H1 (cell line): ENCODE data around the gene MGAT5B. TPM values are rescaled to one million over a fixed set of nuclear protein-coding genes. Genes with fewer than 3 reads are reported as not detected.

Experiments used
- CTCF ChIA-PET: fragments of 300-600 bp; sonication (Branson Sonifier 250); formaldehyde crosslinking; loops from one replicate; lab custom pipeline; 2021; ENCODE audit not compliant: partially characterized antibody; lab: Charles Lee
- POLR2A ChIA-PET: fragments of 300-600 bp; sonication (Branson Sonifier 250); formaldehyde crosslinking; loops from one replicate; lab custom pipeline; 2021; ENCODE audit warnings: inconsistent platforms; ENCODE audit not compliant: partially characterized antibody; lab: Charles Lee
- DNase-seq, 2 experiments: peaks; one replicate each; pipeline versions ENCODE4 v3.0.0 to v3.0.0-alpha.2; 2010 to 2022; ENCODE audit warnings: low spot score in 2 of 2, low read depth in 1 of 2, mixed read lengths in 1 of 2
- FAIRE-seq: peaks from 2 replicates; lab custom pipeline; 2011; peaks lifted over from hg19 to GRCh38; lab: Jason Lieb, UNC
- H2AFZ ChIP-seq: 2 replicates; pipeline ENCODE4 v1.8.1; 2012; ENCODE audit warnings: low read length, inconsistent platforms
- H2AK5ac ChIP-seq: 2 replicates; pipeline ENCODE4 v1.6.1; 2013; ENCODE audit warnings: low read depth, low read length
- H2BK120ac ChIP-seq: replicated peaks from 2 replicates; pipeline ENCODE3; 2013; ENCODE audit warnings: low read depth, low read length, inconsistent platforms
- H2BK12ac ChIP-seq: 2 replicates; pipeline ENCODE4 v1.6.1; 2013; ENCODE audit warnings: low read depth, low read length
- H2BK15ac ChIP-seq: 2 replicates; pipeline ENCODE4 v1.6.1; 2013; ENCODE audit warnings: low read length
- H2BK20ac ChIP-seq: 2 replicates; pipeline ENCODE4 v1.6.1; 2013; ENCODE audit warnings: low read length
- H2BK5ac ChIP-seq: 2 replicates; pipeline ENCODE4 v1.6.1; 2013; ENCODE audit warnings: low read depth, low read length
- H3K14ac ChIP-seq: 2 replicates; pipeline ENCODE4 v1.6.1; 2013; ENCODE audit warnings: inconsistent platforms; ENCODE audit not compliant: insufficient read length
- H3K18ac ChIP-seq: 2 replicates; pipeline ENCODE4 v1.6.1; 2013; ENCODE audit warnings: low read length; ENCODE audit errors: extremely low read depth
- H3K23ac ChIP-seq: 2 replicates; pipeline ENCODE4 v1.6.1; 2013; ENCODE audit warnings: inconsistent platforms; ENCODE audit not compliant: insufficient read length
- H3K23me2 ChIP-seq: 2 replicates; pipeline ENCODE4 v1.6.1; 2013; ENCODE audit warnings: low read depth, low read length
- H3K27ac ChIP-seq: 2 replicates; pipeline ENCODE4 v1.6.1; 2011; ENCODE audit warnings: low read depth, low read length, inconsistent platforms
- H3K27me3 ChIP-seq, 4 experiments: replicated peaks in 1 of 4; 1 replicate in 1 of 4; 2 replicates in 3 of 4; pipeline versions ENCODE4 v1.6.1 to v1.8.1; 2011 to 2013; ENCODE audit warnings: low read length in 3 of 4, mild to moderate bottlenecking in 3 of 4, inconsistent platforms in 2 of 4, mixed read lengths in 2 of 4, moderate library complexity in 1 of 4; ENCODE audit not compliant: control insufficient read depth in 3 of 4, insufficient read depth in 3 of 4; ENCODE audit errors: extremely low read depth in 1 of 4
- H3K36me3 ChIP-seq, 4 experiments: 2 replicates each; pipeline versions ENCODE4 v1.6.1 to v1.8.1; 2011 to 2013; ENCODE audit warnings: mild to moderate bottlenecking in 4 of 4, low read length in 3 of 4, moderate library complexity in 2 of 4, control low read depth in 1 of 4, inconsistent platforms in 1 of 4; ENCODE audit not compliant: insufficient read depth in 4 of 4, control insufficient read depth in 2 of 4
- H3K4ac ChIP-seq: replicated peaks from 2 replicates; pipeline ENCODE3; 2013; ENCODE audit warnings: low read length, low read depth, mixed read lengths, inconsistent platforms; ENCODE audit not compliant: insufficient read length
- H3K4me1 ChIP-seq, 4 experiments: replicated peaks in 1 of 4; 1 replicate in 1 of 4; 2 replicates in 3 of 4; pipeline versions ENCODE4 v1.6.1 to v1.8.1; 2011 to 2013; ENCODE audit warnings: low read length in 3 of 4, inconsistent platforms in 2 of 4, mixed read lengths in 1 of 4; ENCODE audit not compliant: insufficient read depth in 4 of 4, control insufficient read depth in 3 of 4
- H3K4me2 ChIP-seq, 2 experiments: 2 replicates each; pipeline versions ENCODE4 v1.6.1 to v1.8.1; 2011 to 2013; ENCODE audit warnings: low read depth in 2 of 2, low read length in 2 of 2, control low read depth in 1 of 2, inconsistent platforms in 1 of 2, mild to moderate bottlenecking in 1 of 2; ENCODE audit not compliant: insufficient read depth in 1 of 2
- H3K4me3 ChIP-seq, 4 experiments: fragments of 200-600, 300-600 bp in 1 of 4; sonication (generic), shearing (Covaris generic), sonication (Bioruptor Twin) in 1 of 4; 2 replicates each; pipeline versions ENCODE4 v1.5.1 to v1.8.1; 2011 to 2016; ENCODE audit warnings: low read length in 4 of 4, low read depth in 3 of 4, control low read depth in 2 of 4, inconsistent platforms in 2 of 4, mild to moderate bottlenecking in 2 of 4, mixed read lengths in 1 of 4, moderate library complexity in 1 of 4; ENCODE audit not compliant: insufficient read depth in 2 of 4; ENCODE audit errors: extremely low read depth in 1 of 4
- H3K56ac ChIP-seq: replicated peaks from 2 replicates; pipeline ENCODE3; 2013; ENCODE audit warnings: low read depth, mild to moderate bottlenecking, mixed read lengths, low read length, inconsistent platforms; ENCODE audit not compliant: insufficient read length
- H3K79me1 ChIP-seq: 2 replicates; pipeline ENCODE4 v1.6.1; 2013; ENCODE audit warnings: low read depth, low read length, control low read depth
- H3K79me2 ChIP-seq, 2 experiments: 2 replicates each; pipeline versions ENCODE4 v1.6.1 to v1.8.1; 2012 to 2013; ENCODE audit warnings: low read length in 2 of 2, mild to moderate bottlenecking in 2 of 2, inconsistent platforms in 1 of 2; ENCODE audit not compliant: insufficient read depth in 2 of 2, control insufficient read depth in 1 of 2
- H3K9ac ChIP-seq, 4 experiments: replicated peaks in 1 of 4; 1 replicate in 1 of 4; 2 replicates in 3 of 4; pipeline versions ENCODE4 v1.6.1 to v1.8.1; 2011 to 2013; ENCODE audit warnings: low read depth in 3 of 4, low read length in 3 of 4, control low read depth in 2 of 4, mild to moderate bottlenecking in 2 of 4, moderate library complexity in 2 of 4, inconsistent platforms in 1 of 4; ENCODE audit errors: extremely low read depth in 1 of 4
- H3K9me3 ChIP-seq, 2 experiments: 2 replicates each; pipeline versions ENCODE4 v1.6.1 to v1.8.1; 2012 to 2013; ENCODE audit warnings: mild to moderate bottlenecking in 2 of 2, moderate library complexity in 2 of 2, control low read depth in 1 of 2, inconsistent platforms in 1 of 2, low read depth in 1 of 2, low read length in 1 of 2, mixed read lengths in 1 of 2; ENCODE audit not compliant: insufficient read depth in 2 of 2
- H4K20me1 ChIP-seq, 2 experiments: replicated peaks in 1 of 2; 2 replicates each; pipeline versions ENCODE3 to v1.8.1; 2011 to 2013; ENCODE audit warnings: inconsistent platforms in 2 of 2, low read length in 2 of 2, mild to moderate bottlenecking in 1 of 2; ENCODE audit not compliant: insufficient read depth in 2 of 2, control insufficient read depth in 1 of 2
- H4K5ac ChIP-seq: 2 replicates; pipeline ENCODE4 v1.6.1; 2013; ENCODE audit warnings: low read length, low read depth, mixed read lengths, inconsistent platforms; ENCODE audit not compliant: insufficient read length
- H4K8ac ChIP-seq: 2 replicates; pipeline ENCODE4 v1.8.0; 2013; ENCODE audit warnings: mild to moderate bottlenecking, moderate library complexity, low read length, inconsistent platforms; ENCODE audit not compliant: insufficient read depth; ENCODE audit errors: extremely low read depth
- H4K91ac ChIP-seq: replicated peaks from 2 replicates; pipeline ENCODE3; 2013; ENCODE audit warnings: low read length, mixed read lengths, inconsistent platforms; ENCODE audit not compliant: insufficient read length
- CBX8 ChIP-seq: fragments of 300-800, 300-1000 bp; sonication (generic); IDR thresholded peaks from 2 replicates; pipeline ENCODE4 v1.7.1; 2016; ENCODE audit warnings: low read depth, low read length, borderline replicate concordance
- CHD1 ChIP-seq: IDR thresholded peaks from 2 replicates; pipeline ENCODE4 v1.6.1; 2012; ENCODE audit warnings: low read depth, low read length, improper control_type of control experiment
- CTBP2 ChIP-seq: IDR thresholded peaks from 2 replicates; pipeline ENCODE4 v1.7.0; 2011; ENCODE audit warnings: borderline replicate concordance, mild to moderate bottlenecking, moderate library complexity, mixed read lengths, low read length; ENCODE audit not compliant: insufficient read depth, insufficient read length
- HDAC2 ChIP-seq, 2 experiments: fragments of 300-600 bp in 1 of 2; sonication (generic) in 1 of 2; IDR thresholded peaks; 2 replicates each; pipeline ENCODE4 v1.6.1; 2011 to 2012; ENCODE audit warnings: low read depth in 2 of 2, low read length in 2 of 2, mild to moderate bottlenecking in 2 of 2, moderate library complexity in 2 of 2, borderline replicate concordance in 1 of 2, inconsistent platforms in 1 of 2
- POLR2A ChIP-seq, 2 experiments: IDR thresholded peaks; 1 replicate in 1 of 2; 2 replicates in 1 of 2; pipeline ENCODE4 v1.6.1; 2011; ENCODE audit warnings: low read depth in 2 of 2, low read length in 2 of 2, mild to moderate bottlenecking in 2 of 2; ENCODE audit errors: control extremely low read depth in 1 of 2
- RFX5 ChIP-seq: IDR thresholded peaks from 2 replicates; pipeline ENCODE4 v1.6.1; 2011; ENCODE audit warnings: low read depth, low read length, improper control_type of control experiment, borderline replicate concordance
- SIN3A ChIP-seq, 2 experiments: IDR thresholded peaks in 1 of 2; conservative IDR thresholded peaks in 1 of 2; 2 replicates each; pipeline ENCODE4 v1.6.1; 2011 to 2012; ENCODE audit warnings: low read length in 2 of 2, improper control_type of control experiment in 1 of 2, low read depth in 1 of 2, mild to moderate bottlenecking in 1 of 2
- SIX5 ChIP-seq: IDR thresholded peaks from 2 replicates; pipeline ENCODE4 v1.6.1; 2011; ENCODE audit warnings: mild to moderate bottlenecking, low read depth, low read length
- SP1 ChIP-seq: IDR thresholded peaks from 2 replicates; pipeline ENCODE4 v1.6.1; 2011; ENCODE audit warnings: low read depth, low read length
- SP4 ChIP-seq: IDR thresholded peaks from 2 replicates; pipeline ENCODE4 v1.6.1; 2012; ENCODE audit warnings: low read length, inconsistent platforms
- WGBS, 2 experiments: shearing (Covaris generic) in 1 of 2; methylation state at CpG; one replicate each; pipeline versions ENCODE4 v1.1.6 to v1.1.7; 2013 to 2015; ENCODE audit warnings: low lambda C conversion rate in 2 of 2, mixed read lengths in 2 of 2, inconsistent platforms in 1 of 2, low coverage in 1 of 2, missing lambda C conversion rate in 1 of 2; ENCODE audit not compliant: insufficient replicate concordance in 2 of 2, insufficient coverage in 1 of 2, insufficient read length in 1 of 2; ENCODE audit errors: extremely low coverage in 1 of 2, missing lambda C conversion rate in 1 of 2; 5-methylcytosine and 5-hydroxymethylcytosine counted together
- polyA plus RNA-seq, 7 experiments: library from polyadenylated mRNA; depleted of rRNA in 3 of 7; stranded (reverse) in 5 of 7; unstranded in 2 of 7; fragments of >200 nt in 5 of 7; fragments of 200-250 nt in 2 of 7; gene quantifications; 1 replicate in 5 of 7; 2 replicates in 1 of 7; 4 replicates in 1 of 7; pipeline versions ENCODE4 v1.2.1 to v1.2.3, GENCODE V29; 2011 to 2013; ENCODE audit warnings: missing spikeins in 2 of 7, mixed read lengths in 2 of 7
- total RNA-seq: library from RNA; stranded (reverse); fragmentation: NEBNext Ultra II Directional; extraction: Animal tissue kit (Norgen Biotek cat#: 25700); gene quantifications from 2 replicates; pipeline ENCODE4 v1.2.1, GENCODE V29; 2021
- TF ChIP-seq, protein P1 (sequence below): IDR thresholded peaks from 2 replicates; pipeline ENCODE4 v1.6.1; 2012; ENCODE audit warnings: low read length, inconsistent platforms
- TF ChIP-seq, protein P2 (sequence below): IDR thresholded peaks from 2 replicates; pipeline ENCODE4 v1.6.1; 2012; ENCODE audit warnings: inconsistent platforms

MGAT5B gene
- total and polyA plus RNA-seq, 2 of the 8 experiments (the other 6 are each of a cell fraction or from before 2014, with no cell fraction given): 7.9 to 8.2 TPM

DNA sequence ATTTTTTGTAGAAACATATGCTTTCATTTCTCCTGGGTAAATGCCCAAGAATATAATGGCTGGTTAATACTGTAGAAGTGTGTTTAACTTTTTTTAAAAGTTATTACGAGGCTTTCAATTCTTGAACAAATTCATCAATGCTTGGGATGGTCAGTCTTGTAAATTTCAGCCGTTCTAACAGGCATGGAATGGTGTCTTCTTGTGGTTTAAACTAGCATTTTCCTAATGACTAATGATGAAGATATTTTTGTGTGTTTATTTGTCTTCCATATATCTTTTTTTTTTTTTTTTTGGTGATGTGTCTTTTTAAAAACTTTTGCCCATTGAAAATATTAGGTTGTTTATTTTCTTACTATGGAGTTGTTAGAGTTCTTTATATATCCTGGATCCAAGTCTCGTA, 67.1 kb downstream of the MGAT5B start:
- Histone ChIP-seq H2BK120ac (no peak overlapping the region), H2BK15ac (no peak overlapping the region), H3K23ac (no peak overlapping the region), H4K5ac (no peak overlapping the region), H3K4me1 (peaks cover 0 to 3% (median under 1%) of the 10 kb centered on the region in 4 experiments; a peak in 2 of 7 replicates), H3K14ac (no peak overlapping the region), H3K18ac (no peak overlapping the region), H2AFZ (no peak overlapping the region), H3K27ac (no peak overlapping the region), H3K4me2 (no peak overlapping the region), H3K9me3 (no peaks in the 10 kb centered on the region), H3K36me3 (no peaks in the 10 kb centered on the region; a peak in 1 of 8 replicates), H2AK5ac (no peak overlapping the region), H3K27me3 (no peaks in the 10 kb centered on the region), H4K91ac (no peak overlapping the region), H2BK5ac (no peak overlapping the region), H2BK12ac (no peak overlapping the region), H3K79me2 (no peaks in the 10 kb centered on the region), H3K9ac (no peak overlapping the region), H4K20me1 (peaks cover 0 to 8% of the 10 kb centered on the region in 2 experiments), H3K56ac (no peak overlapping the region), H3K79me1 (no peaks in the 10 kb centered on the region), H4K8ac (no peak overlapping the region), H2BK20ac (no peak overlapping the region), H3K23me2 (peaks cover 4% of the 10 kb centered on the region; the same call in 1 of the 2 replicates), H3K4me3 (no peak overlapping the region), H3K4ac (no peak overlapping the region)
- 91% methylated on average over 3 of the region's 3 CpGs; no CpG with 5 or more reads in 1 of the 2 experiments for WGBS, 2 experiments
- FAIRE-seq: no peak
- no peak for DNase-seq
- ChIA-PET POLR2A (no interaction called here), CTCF (interaction anchor here (1.0 to 1.2 kb wide), 2 partner anchors 121 to 124 kb away, joined by 3 to 6 read pairs; no protein-coding TSS in a partner anchor)
- TF ChIP-seq SIN3A (conservative IDR thresholded peaks at IDR 0.05 in 1 of 2, IDR thresholded peaks at IDR 0.05 in 1 of 2; ENCODE audit: low read depth in 1 of 2, low read length in 2 of 2) (no peak), CTBP2 (no peak), CBX8 (no peak), HDAC2 (IDR thresholded peaks at IDR 0.05; ENCODE audit: borderline replicate concordance in 1 of 2, low read depth in 2 of 2, low read length in 2 of 2) (no peak), SIX5 (no peak), SP1 (no peak), RFX5 (no peak), CHD1 (no peak), SP4 (no peak), POLR2A (IDR thresholded peaks at IDR 0.05; ENCODE audit: control extremely low read depth in 1 of 2, low read depth in 2 of 2, low read length in 2 of 2) (no peak)
- TF ChIP-seq, protein P1, sequence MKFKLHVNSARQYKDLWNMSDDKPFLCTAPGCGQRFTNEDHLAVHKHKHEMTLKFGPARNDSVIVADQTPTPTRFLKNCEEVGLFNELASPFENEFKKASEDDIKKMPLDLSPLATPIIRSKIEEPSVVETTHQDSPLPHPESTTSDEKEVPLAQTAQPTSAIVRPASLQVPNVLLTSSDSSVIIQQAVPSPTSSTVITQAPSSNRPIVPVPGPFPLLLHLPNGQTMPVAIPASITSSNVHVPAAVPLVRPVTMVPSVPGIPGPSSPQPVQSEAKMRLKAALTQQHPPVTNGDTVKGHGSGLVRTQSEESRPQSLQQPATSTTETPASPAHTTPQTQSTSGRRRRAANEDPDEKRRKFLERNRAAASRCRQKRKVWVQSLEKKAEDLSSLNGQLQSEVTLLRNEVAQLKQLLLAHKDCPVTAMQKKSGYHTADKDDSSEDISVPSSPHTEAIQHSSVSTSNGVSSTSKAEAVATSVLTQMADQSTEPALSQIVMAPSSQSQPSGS: no peak
- TF ChIP-seq, protein P2, sequence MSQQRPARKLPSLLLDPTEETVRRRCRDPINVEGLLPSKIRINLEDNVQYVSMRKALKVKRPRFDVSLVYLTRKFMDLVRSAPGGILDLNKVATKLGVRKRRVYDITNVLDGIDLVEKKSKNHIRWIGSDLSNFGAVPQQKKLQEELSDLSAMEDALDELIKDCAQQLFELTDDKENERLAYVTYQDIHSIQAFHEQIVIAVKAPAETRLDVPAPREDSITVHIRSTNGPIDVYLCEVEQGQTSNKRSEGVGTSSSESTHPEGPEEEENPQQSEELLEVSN: no peak
